K562 (cell line): ENCODE measurements around the gene MT2A. TPM values are rescaled to one million over a fixed set of nuclear protein-coding genes. Genes with fewer than 3 reads are reported as not detected.

ENCODE experiments used
- ATAC-seq: fragments of 200-7000 bp; cut with Tn5 transposase; 3 replicates; pipeline ENCODE4 v1.9.1; 2020; ENCODE audit warnings: moderate library complexity
- BruUV-seq: library from RNA; stranded (reverse); fragments of 400-500 nt; replicated peaks from 2 replicates; lab custom pipeline; 2021; lab: Mats Ljungman, UMichigan
- CTCF ChIA-PET: fragments of 300-600 bp; formaldehyde crosslinking; extraction: SDS; loops from one replicate; lab custom pipeline; 2021; ENCODE audit warnings: low intra/inter-chr PET ratio; lab: Yijun Ruan, JAX
- POLR2A ChIA-PET: fragments of 300-600, 350-650 bp; sonication (Branson Sonifier 250); formaldehyde crosslinking; extraction: SDS; loops from one replicate; lab custom pipeline; 2021; ENCODE audit warnings: antibody characterized with exemption, inconsistent platforms; lab: Yijun Ruan, JAX
- DNase-seq, 4 experiments: peaks; one replicate each; pipeline versions ENCODE4 v3.0.0 to v3.0.0-alpha.2; 2011 to 2018; ENCODE audit warnings: low spot score in 3 of 4, mixed read lengths in 3 of 4; ENCODE audit errors: extremely low read depth in 1 of 4
- FAIRE-seq: peaks from 2 replicates; lab custom pipeline; 2011; peaks lifted over from hg19 to GRCh38; lab: Jason Lieb, UNC
- H2AFZ ChIP-seq: 2 replicates; pipeline ENCODE4 v1.6.0; 2011; ENCODE audit warnings: low read depth, low read length, control low read depth, inconsistent platforms
- H3K27ac ChIP-seq: fragments of 200-600 bp; 3 replicates; pipeline ENCODE4 v1.8.0; 2011; ENCODE audit warnings: low read depth, mild to moderate bottlenecking, control low read depth, inconsistent platforms, low read length, moderate library complexity, mixed read lengths; ENCODE audit errors: extremely low read depth
- H3K27me3 ChIP-seq, 2 experiments: fragments of 300-600 bp in 1 of 2; 2 replicates in 1 of 2; 3 replicates in 1 of 2; pipeline versions ENCODE4 v1.6.0 to v1.8.0; 2011; ENCODE audit warnings: inconsistent platforms in 2 of 2, low read length in 2 of 2, mild to moderate bottlenecking in 1 of 2, mixed read lengths in 1 of 2, moderate library complexity in 1 of 2; ENCODE audit not compliant: control insufficient read depth in 2 of 2, insufficient read depth in 2 of 2
- H3K36me3 ChIP-seq: fragments of 300-600 bp; 3 replicates; pipeline ENCODE4 v1.8.0; 2011; ENCODE audit warnings: mild to moderate bottlenecking, low read length, inconsistent platforms; ENCODE audit not compliant: control insufficient read depth, insufficient read depth
- H3K4me1 ChIP-seq, 2 experiments: fragments of 200-600 bp in 1 of 2; replicated peaks in 1 of 2; 2 replicates in 1 of 2; 3 replicates in 1 of 2; pipeline versions ENCODE4 v1.5.1 to v1.8.0; 2011; ENCODE audit warnings: inconsistent platforms in 2 of 2, low read length in 2 of 2, mild to moderate bottlenecking in 1 of 2, mixed read lengths in 1 of 2, moderate library complexity in 1 of 2; ENCODE audit not compliant: control insufficient read depth in 2 of 2, insufficient read depth in 2 of 2
- H3K4me2 ChIP-seq: 2 replicates; pipeline ENCODE4 v1.6.1; 2011; ENCODE audit warnings: low read length, control low read depth, inconsistent platforms, mixed read lengths; ENCODE audit not compliant: insufficient read depth
- H3K4me3 ChIP-seq: fragments of 200-600 bp; sonication (generic), shearing (Covaris generic); 2 replicates; pipeline ENCODE4 v1.5.1; 2016; ENCODE audit warnings: control low read depth, inconsistent platforms
- H3K79me2 ChIP-seq: fragments of 200-600 bp; 3 replicates; pipeline ENCODE4 v1.8.0; 2011; ENCODE audit warnings: low read length, inconsistent platforms; ENCODE audit not compliant: control insufficient read depth, insufficient read depth
- H3K9ac ChIP-seq, 2 experiments: 2 replicates each; pipeline versions ENCODE4 v1.6.0 to v1.6.1; 2011; ENCODE audit warnings: low read depth in 2 of 2, low read length in 2 of 2, control low read depth in 1 of 2, inconsistent platforms in 1 of 2, mild to moderate bottlenecking in 1 of 2, mixed read lengths in 1 of 2; ENCODE audit not compliant: insufficient read depth in 1 of 2
- H3K9me1 ChIP-seq: one replicate; pipeline ENCODE4 v1.6.0; 2011; ENCODE audit warnings: inconsistent platforms, mild to moderate bottlenecking, low read length, moderate library complexity; ENCODE audit not compliant: control insufficient read depth, insufficient read depth
- H3K9me3 ChIP-seq: replicated peaks from 2 replicates; pipeline ENCODE4 v1.5.1; 2011; ENCODE audit warnings: low read depth, low read length, inconsistent platforms; ENCODE audit not compliant: control insufficient read depth, insufficient read depth
- H4K20me1 ChIP-seq: replicated peaks from 2 replicates; pipeline ENCODE4 v1.6.1; 2011; ENCODE audit warnings: low read length, inconsistent platforms, mixed read lengths; ENCODE audit not compliant: control insufficient read depth, insufficient read depth
- COPS2 ChIP-seq: fragments of 450-650 bp; conservative IDR thresholded peaks from 2 replicates; pipeline ENCODE4 v1.6.1; 2016; ENCODE audit warnings: mild to moderate bottlenecking, moderate library complexity
- GTF2E2 ChIP-seq: fragments of 200-800 bp; sonication (Bioruptor generic); IDR thresholded peaks from 2 replicates; pipeline ENCODE4 v1.6.1; 2016; ENCODE audit warnings: missing genetic modification characterization, missing compliant biosample characterization
- JUNB ChIP-seq: fragments of 450-650 bp; formaldehyde crosslinking; conservative IDR thresholded peaks from 2 replicates; pipeline ENCODE4 v1.4.0; 2020; ENCODE audit warnings: mild to moderate bottlenecking
- KDM5B ChIP-seq: fragments of 200-600 bp; sonication (generic); IDR thresholded peaks from 2 replicates; pipeline ENCODE4 v1.6.1; 2012; ENCODE audit warnings: low read depth, mild to moderate bottlenecking, moderate library complexity, low read length, control low read depth, inconsistent platforms; ENCODE audit not compliant: insufficient replicate concordance
- POLR2A ChIP-seq: fragments of 450-650 bp; conservative IDR thresholded peaks from 2 replicates; pipeline ENCODE4 v1.6.1; 2016
- SPI1 ChIP-seq: IDR thresholded peaks from 2 replicates; pipeline ENCODE4 v1.6.1; 2011; ENCODE audit warnings: low read depth, low read length, control low read depth, borderline replicate concordance
- SRSF3 ChIP-seq: fragments of 200-400 bp; formaldehyde crosslinking; IDR thresholded peaks from 2 replicates; pipeline ENCODE4 v1.6.1; 2016; ENCODE audit warnings: mild to moderate bottlenecking, low read length, moderate library complexity; ENCODE audit not compliant: insufficient read depth
- TRIM25 ChIP-seq: fragments of 450-650 bp; IDR thresholded peaks from 2 replicates; pipeline ENCODE4 v1.7.0; 2016; ENCODE audit warnings: borderline replicate concordance
- XRCC4 ChIP-seq: IDR thresholded peaks from one replicate; pipeline ENCODE4 v1.6.1; 2011; ENCODE audit not compliant: insufficient read depth, insufficient read length; ENCODE audit errors: extremely low read depth
- ZBTB5 ChIP-seq: fragments of 450-650 bp; IDR thresholded peaks from 2 replicates; pipeline ENCODE4 v1.6.1; 2017; ENCODE audit warnings: antibody characterized with exemption
- ZBTB9 ChIP-seq: fragments of 450-650 bp; formaldehyde crosslinking; IDR thresholded peaks from 2 replicates; pipeline ENCODE4 v1.4.0; 2020; ENCODE audit warnings: mild to moderate bottlenecking, moderate library complexity
- ZNF232 ChIP-seq: sonication (generic); formaldehyde crosslinking; IDR thresholded peaks from 2 replicates; pipeline ENCODE4 v1.8.0; 2022; ENCODE audit warnings: mild to moderate bottlenecking, missing genetic modification reagents
- ZNF766 ChIP-seq: fragments of 200-800 bp; sonication (Bioruptor generic); conservative IDR thresholded peaks from 2 replicates; pipeline ENCODE4 v1.6.1; 2016; ENCODE audit warnings: missing genetic modification characterization, missing compliant biosample characterization
- ZNF830 ChIP-seq: fragments of 250-450 bp; sonication (Bioruptor Pico); IDR thresholded peaks from 2 replicates; pipeline ENCODE4 v1.5.0; 2021; ENCODE audit warnings: mild to moderate bottlenecking
- WGBS: fragments of 100-300 bp; shearing (Covaris generic); methylation state at CpG from one replicate; pipeline ENCODE4 v1.1.6; 2016; ENCODE audit warnings: low coverage, mixed read lengths; ENCODE audit not compliant: insufficient coverage; ENCODE audit errors: missing lambda C conversion rate; 5-methylcytosine and 5-hydroxymethylcytosine counted together
- in situ Hi-C: fragments of 300-500 bp; cut with MboI; formaldehyde crosslinking; loops from 4 replicates; pipeline ENCODE4 v1.15.0; 2018; ENCODE audit warnings: inconsistent platforms, mixed read lengths
- intact Hi-C: fragments of 100-400 bp; cut with micrococcal nuclease; formaldehyde crosslinking; loops from 2 replicates; pipeline ENCODE4 v1.14.2; 2022
- polyA plus RNA-seq, 8 experiments: library from polyadenylated mRNA; depleted of rRNA in 4 of 8; stranded (reverse) in 5 of 8; unstranded in 3 of 8; fragments of >200 nt; fragmentation: Nextera tagmentation in 2 of 8; fragmentation: Illumina TruSeq in 1 of 8; extraction: Ambion mirVana in 2 of 8; extraction: Trizol in 1 of 8; gene quantifications; 2 replicates each; pipeline versions ENCODE4 v1.2.1 to v1.2.3, GENCODE V29; 2011 to 2014; ENCODE audit warnings: inconsistent platforms in 1 of 8, missing spikeins in 1 of 8
- total RNA-seq, 7 experiments: library from RNA; depleted of rRNA in 6 of 7; stranded (reverse); fragments of >200 nt in 6 of 7; fragmentation: Illumina TruSeq in 2 of 7; extraction: Trizol in 2 of 7; gene quantifications; 2 replicates each; pipeline versions ENCODE4 v1.2.1 to v1.2.3, GENCODE V29; 2011 to 2021; ENCODE audit warnings: low replicate concordance in 1 of 7

Gene MT2A
- total and polyA plus RNA-seq, 9 of the 15 experiments (the other 6 are each of a cell fraction or from before 2014, with no cell fraction given): 2.0 to 16.9 (median 8.5) TPM

- ATAC-seq (no peak), DNase-seq (no peak)
- H3K79me2 ChIP-seq: no peaks in the 10 kb centered on the region
- peaks cover 0 to 23% of the 10 kb centered on the region in 2 experiments; a peak in 2 of 5 replicates for H3K4me1 ChIP-seq
- H3K9me1 ChIP-seq: no peaks in the 10 kb centered on the region
- TF ChIP-seq XRCC4 (no peak), ZNF766 (CRISPR knock-in tag) (no peak), TRIM25 (no peak), ZNF830 (CRISPR knock-in tag) (no peak), ZNF232 (CRISPR knock-in tag) (no peak), POLR2A (no peak), SPI1 (no peak), ZBTB5 (no peak), COPS2 (no peak), ZBTB9 (CRISPR knock-in tag) (no peak), SRSF3 (no peak), JUNB (no peak), GTF2E2 (tag) (no peak), KDM5B (no peak)
- TF ChIP-seq, all 486 proteins: peak for 0
- CTCF ChIA-PET: no interaction called here
- no peak overlapping the region for H3K27ac ChIP-seq
- no peak overlapping the region for H3K4me2 ChIP-seq
- intact Hi-C loops (no loop called here), in situ Hi-C loops (no loop called here)
- H4K20me1 ChIP-seq: 0 out of 2 replicates have a peak, but pooled peaks cover 7% of the 10 kb centered on the region
- H3K4me3 ChIP-seq: no peak overlapping the region
- H3K36me3 ChIP-seq: no peaks in the 10 kb centered on the region
- no peaks in the 10 kb centered on the region for H3K9me3 ChIP-seq
- BruUV-seq: no TSS peak
- peaks cover 44 to 76% of the 10 kb centered on the region in 2 experiments for H3K27me3 ChIP-seq
- FAIRE-seq: no peak
- POLR2A ChIA-PET: interaction anchor here (0.6 kb wide), 2 partner anchors 28 to 280 kb away, joined by 3 read pairs; no protein-coding TSS in a partner anchor
- no peak overlapping the region for H3K9ac ChIP-seq
- no peak overlapping the region for H2AFZ ChIP-seq
- 1% methylated on average over 9 of the region's 9 CpGs for WGBS
These were observed 28.4 kb downstream of the MT2A start for GRCh38 chr16:56636616-56637413.
